ENCODE measurements around the gene UBAC2. TPM values are rescaled to one million over a fixed set of nuclear protein-coding genes. Genes with fewer than 3 reads are reported as not detected.
"Not testable (repeated sequence)": the region's sequence is repeated elsewhere in the genome, so short reads cannot be mapped to it uniquely, and the experiment has no call there.

Gene UBAC2
- total RNA-seq, 1 donor from 2014 or later = 56.3 TPM

DNA sequence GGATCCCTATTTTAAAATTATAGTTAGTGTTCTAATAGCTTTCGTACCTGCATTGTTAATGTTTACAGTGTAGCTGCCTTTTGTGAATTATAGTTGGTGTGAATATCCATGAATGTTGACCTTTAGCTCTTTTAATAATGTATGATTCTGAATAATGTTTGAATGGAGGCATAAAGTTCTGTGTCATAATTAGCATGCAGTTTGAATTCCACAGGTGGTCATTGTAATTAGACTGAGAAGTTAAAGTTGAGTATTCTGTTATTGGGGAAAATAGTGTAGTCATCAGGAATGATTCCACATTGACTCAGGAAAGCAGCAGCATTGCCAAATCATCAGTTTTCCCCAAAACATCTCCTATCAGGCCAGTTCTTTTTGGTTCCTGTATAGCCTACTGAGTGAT, 45.4 kb downstream of the UBAC2 start:
- H3K9me3 Mint-ChIP-seq = no peaks in the 10 kb centered on the region
- H3K4me1 Mint-ChIP-seq (ENCODE audit: low read depth) = peaks cover 24% of the 10 kb centered on the region
- intact Hi-C loops (cut with micrococcal nuclease) = loop anchor here (1.0 kb wide), 1 partner anchor 36 kb away; no protein-coding TSS in a partner anchor
- no peak for DNase-seq (ENCODE audit: low spot score)
- H3K36me3 Mint-ChIP-seq (ENCODE audit: low read depth) = peaks cover 38% of the 10 kb centered on the region
- no peak overlapping the region for H3K27ac Mint-ChIP-seq
- no peaks in the 10 kb centered on the region for H3K27me3 Mint-ChIP-seq (ENCODE audit: insufficient read depth)
- no peak overlapping the region for H3K4me3 Mint-ChIP-seq

DNA sequence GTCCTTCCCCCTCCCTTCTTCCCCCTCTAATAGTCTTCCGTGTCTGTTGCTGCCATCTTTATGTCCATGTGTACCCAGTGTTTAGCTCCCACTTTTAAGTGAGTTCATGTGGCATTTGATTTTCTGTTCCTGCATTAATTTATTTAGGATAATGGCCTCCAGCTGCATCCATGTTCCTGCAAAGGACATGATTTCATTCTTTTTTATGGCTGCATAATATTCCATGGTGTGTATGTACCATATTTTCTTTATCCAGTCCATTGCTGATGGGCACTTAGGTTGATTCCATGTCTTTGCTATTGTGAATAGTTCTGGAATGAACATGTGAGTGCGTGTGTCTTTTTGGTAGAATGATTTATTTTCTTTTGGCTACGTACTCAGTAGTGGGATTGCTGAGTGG, 48.5 kb downstream of the UBAC2 start:
- intact Hi-C loops (cut with micrococcal nuclease); H3K27ac Mint-ChIP-seq; H3K4me3 Mint-ChIP-seq; H3K27me3 Mint-ChIP-seq (ENCODE audit: insufficient read depth); DNase-seq (ENCODE audit: low spot score); H3K9me3 Mint-ChIP-seq: not testable (repeated sequence)
- Mint-ChIP-seq H3K4me1 (ENCODE audit: low read depth) (peaks cover 31% of the 10 kb centered on the region), H3K36me3 (ENCODE audit: low read depth) (peaks cover 46% of the 10 kb centered on the region)

DNA sequence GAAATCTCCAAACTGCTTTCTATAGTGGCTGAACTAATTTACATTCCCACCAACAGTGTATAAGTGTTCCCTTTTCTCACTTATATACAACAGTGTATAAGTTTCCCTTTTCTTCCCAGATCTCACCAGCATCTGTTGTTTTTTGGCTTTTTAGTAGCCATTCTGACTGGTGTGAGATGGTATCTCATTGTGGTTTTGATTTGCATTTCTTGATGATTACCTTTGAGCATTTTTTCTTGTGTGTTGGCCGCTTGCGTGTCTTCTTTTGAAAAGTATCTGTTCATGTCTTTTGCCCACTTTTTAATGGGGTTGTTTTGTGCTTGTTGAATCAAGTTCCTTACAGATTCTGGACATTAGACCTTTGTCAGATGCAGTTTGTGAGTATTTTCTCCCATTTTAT, 49.0 kb downstream of the UBAC2 start:
- H3K27me3 Mint-ChIP-seq (ENCODE audit: insufficient read depth); DNase-seq (ENCODE audit: low spot score); H3K9me3 Mint-ChIP-seq; intact Hi-C loops (cut with micrococcal nuclease); H3K4me3 Mint-ChIP-seq; H3K27ac Mint-ChIP-seq: not testable (repeated sequence)
- Mint-ChIP-seq H3K4me1 (ENCODE audit: low read depth) (peaks cover 31% of the 10 kb centered on the region), H3K36me3 (ENCODE audit: low read depth) (peaks cover 46% of the 10 kb centered on the region)

DNA sequence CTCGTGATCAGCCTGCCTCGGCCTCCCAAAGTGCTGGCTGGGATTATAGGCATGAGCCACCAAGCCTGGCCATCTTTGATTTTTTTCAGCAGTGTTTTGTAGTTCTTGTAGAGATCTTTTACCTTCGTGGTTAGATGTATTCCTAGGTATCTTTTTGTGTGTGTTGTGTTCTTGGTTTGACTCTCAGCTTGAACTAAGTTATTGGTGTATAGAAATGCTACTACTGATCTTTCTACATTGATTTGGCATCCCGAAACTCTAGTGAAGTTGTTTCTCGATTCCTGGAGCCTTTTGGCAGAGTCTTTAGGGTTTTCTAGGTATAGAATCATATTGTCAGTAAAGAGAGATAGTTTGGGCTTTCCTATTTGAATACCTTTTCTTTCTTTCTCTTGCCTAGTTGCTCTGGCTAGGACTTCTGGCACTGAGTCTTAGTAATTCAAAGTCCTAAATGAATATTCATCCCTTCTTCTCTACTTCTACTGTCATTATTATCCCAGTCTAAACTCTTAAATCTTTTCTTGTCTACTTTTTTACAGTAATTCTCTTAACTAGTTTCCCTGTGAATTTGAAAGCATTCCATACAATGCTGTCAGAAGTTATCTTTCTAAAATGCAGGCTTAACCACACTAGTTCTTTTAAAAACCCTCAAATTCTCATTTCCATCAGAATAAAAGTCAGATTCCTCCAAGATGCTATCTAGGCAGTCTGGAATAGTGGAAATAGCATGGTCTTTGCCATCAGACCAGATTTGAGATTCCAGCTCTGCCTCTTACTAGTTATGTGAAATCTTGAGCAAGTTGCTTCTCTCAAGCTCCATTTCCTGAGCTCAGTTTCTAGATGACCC, 50.5 kb downstream of the UBAC2 start:
- Mint-ChIP-seq H3K9me3 (no peaks in the 10 kb centered on the region), H3K27me3 (ENCODE audit: insufficient read depth) (no peaks in the 10 kb centered on the region), H3K4me1 (ENCODE audit: low read depth) (peaks cover 42% of the 10 kb centered on the region), H3K36me3 (ENCODE audit: low read depth) (peaks cover 54% of the 10 kb centered on the region), H3K27ac (no peak overlapping the region), H3K4me3 (no peak overlapping the region)
- no peak for DNase-seq (ENCODE audit: low spot score)
- intact Hi-C loops (cut with micrococcal nuclease) = loop anchor here (1.0 kb wide), 1 partner anchor 33 kb away; no protein-coding TSS in a partner anchor

DNA sequence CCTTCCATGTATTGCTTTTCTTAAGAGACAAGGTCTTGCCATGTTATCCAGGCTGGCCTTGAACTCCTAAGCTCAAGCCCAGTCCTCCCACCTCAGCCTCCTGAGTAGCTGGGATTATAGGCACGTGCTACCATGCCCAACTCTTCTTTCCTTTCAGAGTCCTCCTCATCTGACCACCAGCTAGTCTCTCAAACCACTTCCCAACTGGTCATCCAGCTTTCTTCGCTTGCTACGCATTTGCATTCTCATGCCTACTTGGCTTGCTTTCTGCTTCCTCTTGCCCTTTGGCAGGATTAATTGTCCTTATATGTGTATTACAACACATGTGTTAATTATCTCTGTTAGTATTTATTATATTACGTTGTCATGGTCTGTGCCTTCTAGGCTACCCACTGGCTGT, 51.3 kb downstream of the UBAC2 start:
- peaks cover 53% of the 10 kb centered on the region for H3K36me3 Mint-ChIP-seq (ENCODE audit: low read depth)
- no peak overlapping the region for H3K4me3 Mint-ChIP-seq
- no peaks in the 10 kb centered on the region for H3K9me3 Mint-ChIP-seq
- no peaks in the 10 kb centered on the region for H3K27me3 Mint-ChIP-seq (ENCODE audit: insufficient read depth)
- DNase-seq (ENCODE audit: low spot score) = no peak
- H3K27ac Mint-ChIP-seq = no peak overlapping the region
- peaks cover 48% of the 10 kb centered on the region for H3K4me1 Mint-ChIP-seq (ENCODE audit: low read depth)
- intact Hi-C loops (cut with micrococcal nuclease) = loop anchor here (1.0 kb wide), 1 partner anchor 34 kb away; no protein-coding TSS in a partner anchor

DNA sequence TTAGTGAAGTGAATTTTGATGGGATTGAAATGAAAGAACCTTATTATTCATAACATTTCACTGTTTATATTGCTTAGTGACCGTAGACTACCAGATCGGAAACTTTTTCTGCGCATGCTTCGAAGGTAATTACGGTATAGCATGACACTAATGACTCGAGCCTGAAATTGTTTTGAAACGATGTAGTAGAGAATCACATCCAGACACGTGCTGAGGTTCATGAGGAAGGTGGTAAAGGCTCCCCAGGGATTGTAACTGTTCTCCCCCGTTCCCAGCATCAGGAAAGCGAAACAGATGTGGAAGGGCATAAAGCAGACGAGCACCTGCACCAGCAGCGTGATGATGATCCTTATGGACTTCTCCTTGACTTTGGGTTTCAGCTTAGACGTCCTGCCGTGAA, 54.2 kb downstream of the UBAC2 start:
- no peak overlapping the region for H3K27ac Mint-ChIP-seq
- no peaks in the 10 kb centered on the region for H3K9me3 Mint-ChIP-seq
- H3K4me3 Mint-ChIP-seq = peak overlapping the region; percentile 86
- peaks cover 68% of the 10 kb centered on the region for H3K4me1 Mint-ChIP-seq (ENCODE audit: low read depth)
- H3K27me3 Mint-ChIP-seq (ENCODE audit: insufficient read depth) = no peaks in the 10 kb centered on the region
- DNase-seq (ENCODE audit: low spot score) = no peak
- H3K36me3 Mint-ChIP-seq (ENCODE audit: low read depth) = peaks cover 45% of the 10 kb centered on the region
- intact Hi-C loops (cut with micrococcal nuclease) = loop anchor here (5.0 kb wide), 1 partner anchor 403 kb away; no protein-coding TSS in a partner anchor

DNA sequence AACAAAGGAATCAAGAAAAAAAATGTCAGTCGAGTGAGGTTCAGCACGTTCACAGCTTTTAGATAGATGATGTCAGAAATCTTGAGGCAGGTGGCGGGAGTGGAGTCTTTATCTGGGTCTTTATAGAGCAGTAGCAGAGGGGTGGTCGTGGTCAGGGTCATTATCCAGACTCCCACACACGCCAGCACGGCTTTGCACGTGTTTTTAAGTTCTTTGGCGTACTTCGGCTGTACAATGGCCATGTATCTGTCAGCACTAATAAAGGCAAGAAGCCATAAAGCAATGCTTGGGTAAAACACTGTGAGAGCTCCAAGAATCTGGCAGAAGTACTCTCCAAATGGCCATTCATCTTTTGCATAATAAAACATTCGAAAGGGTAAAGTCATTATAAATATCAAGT, 54.6 kb downstream of the UBAC2 start:
- H3K27ac Mint-ChIP-seq = no peak overlapping the region
- H3K9me3 Mint-ChIP-seq = no peaks in the 10 kb centered on the region
- H3K27me3 Mint-ChIP-seq (ENCODE audit: insufficient read depth) = no peaks in the 10 kb centered on the region
- peak overlapping the region; percentile 86 for H3K4me3 Mint-ChIP-seq
- no peak for DNase-seq (ENCODE audit: low spot score)
- peaks cover 46% of the 10 kb centered on the region for H3K36me3 Mint-ChIP-seq (ENCODE audit: low read depth)
- intact Hi-C loops (cut with micrococcal nuclease) = loop anchor here (5.0 kb wide), 1 partner anchor 403 kb away; no protein-coding TSS in a partner anchor
- H3K4me1 Mint-ChIP-seq (ENCODE audit: low read depth) = peaks cover 68% of the 10 kb centered on the region

DNA sequence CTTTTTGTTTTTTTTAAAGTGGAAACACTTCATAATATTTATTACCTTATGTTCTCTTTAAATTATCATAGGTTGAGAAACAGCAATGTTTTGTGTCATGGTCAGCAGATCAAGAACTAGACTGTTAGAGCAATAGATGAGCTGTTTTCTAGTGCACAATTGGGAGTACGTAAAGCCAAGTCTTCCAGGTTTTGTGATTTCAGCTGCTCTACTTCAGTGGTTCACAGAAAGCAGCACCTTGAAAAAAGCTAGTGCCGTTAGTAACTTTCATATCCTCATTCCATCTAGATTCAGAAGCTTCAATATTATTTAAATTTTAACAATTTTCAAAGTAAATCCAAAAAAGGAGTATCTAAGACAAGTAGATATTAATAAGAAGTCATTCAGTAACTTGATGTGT, 55.6 kb downstream of the UBAC2 start:
- Mint-ChIP-seq H3K4me1 (ENCODE audit: low read depth) (peaks cover 69% of the 10 kb centered on the region), H3K9me3 (no peaks in the 10 kb centered on the region), H3K36me3 (ENCODE audit: low read depth) (peaks cover 44% of the 10 kb centered on the region), H3K27me3 (ENCODE audit: insufficient read depth) (no peaks in the 10 kb centered on the region), H3K4me3 (peak overlapping the region; percentile 86), H3K27ac (no peak overlapping the region)
- no peak for DNase-seq (ENCODE audit: low spot score)
- intact Hi-C loops (cut with micrococcal nuclease) = loop anchor here (5.0 kb wide), 1 partner anchor 404 kb away; no protein-coding TSS in a partner anchor

DNA sequence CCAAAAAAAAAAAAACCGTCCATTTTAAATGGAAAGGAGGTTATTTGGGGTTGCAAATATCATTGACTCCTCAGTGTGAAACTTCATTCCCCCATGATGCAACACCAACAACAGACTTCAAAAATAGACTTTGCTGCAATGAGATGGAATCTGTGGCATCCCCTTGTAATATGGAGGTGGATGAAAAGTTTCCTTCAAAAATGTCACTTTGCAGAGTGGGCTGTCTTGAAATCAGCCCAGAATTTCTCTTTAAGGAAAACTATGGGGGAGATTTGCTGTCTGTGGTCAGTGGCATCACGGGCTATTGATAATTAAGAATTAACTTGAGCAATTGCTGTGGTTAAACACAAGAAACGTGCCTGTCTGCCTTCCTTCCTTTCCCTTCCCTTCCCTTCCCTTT, 56.1 kb downstream of the UBAC2 start:
- intact Hi-C loops (cut with micrococcal nuclease) = loop anchor here (5.0 kb wide), 1 partner anchor 404 kb away; no protein-coding TSS in a partner anchor
- H3K36me3 Mint-ChIP-seq (ENCODE audit: low read depth) = peaks cover 45% of the 10 kb centered on the region

DNA sequence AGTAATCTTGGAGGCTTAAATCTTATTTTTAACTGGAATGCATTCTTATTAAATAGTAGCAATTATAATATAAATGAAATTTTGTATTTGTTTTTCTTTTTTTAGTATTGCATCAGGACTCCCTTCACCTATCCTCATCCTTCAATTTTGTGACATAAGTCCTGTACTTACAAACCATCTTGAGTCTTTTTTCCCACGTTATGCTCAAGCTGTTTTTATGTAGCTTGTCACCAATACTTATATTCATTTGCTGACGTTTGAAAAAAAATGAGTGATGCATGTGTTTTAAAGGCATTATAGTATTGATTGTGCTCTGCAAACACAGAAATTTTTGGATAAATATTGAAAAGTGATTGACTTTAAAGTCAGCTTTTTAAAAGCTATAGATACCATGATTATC, 56.6 kb downstream of the UBAC2 start:
- Mint-ChIP-seq H3K27ac (peak overlapping the region; percentile 70), H3K27me3 (ENCODE audit: insufficient read depth) (no peaks in the 10 kb centered on the region), H3K4me3 (peak overlapping the region; percentile 71), H3K36me3 (ENCODE audit: low read depth) (peaks cover 42% of the 10 kb centered on the region), H3K4me1 (ENCODE audit: low read depth) (peaks cover 62% of the 10 kb centered on the region), H3K9me3 (no peaks in the 10 kb centered on the region)
- intact Hi-C loops (cut with micrococcal nuclease) = loop anchor here (5.0 kb wide), 1 partner anchor 405 kb away; no protein-coding TSS in a partner anchor
- DNase-seq (ENCODE audit: low spot score) = no peak

More for the DNA sequence above, 56.1 kb downstream of the UBAC2 start:
- peaks cover 67% of the 10 kb centered on the region for H3K4me1 Mint-ChIP-seq (ENCODE audit: low read depth)
- H3K27ac Mint-ChIP-seq = peak overlapping the region; percentile 83
- H3K27me3 Mint-ChIP-seq (ENCODE audit: insufficient read depth) = no peaks in the 10 kb centered on the region
- H3K9me3 Mint-ChIP-seq = no peaks in the 10 kb centered on the region
- DNase-seq (ENCODE audit: low spot score) = no peak
- H3K4me3 Mint-ChIP-seq = peak overlapping the region; percentile 86

DNA sequence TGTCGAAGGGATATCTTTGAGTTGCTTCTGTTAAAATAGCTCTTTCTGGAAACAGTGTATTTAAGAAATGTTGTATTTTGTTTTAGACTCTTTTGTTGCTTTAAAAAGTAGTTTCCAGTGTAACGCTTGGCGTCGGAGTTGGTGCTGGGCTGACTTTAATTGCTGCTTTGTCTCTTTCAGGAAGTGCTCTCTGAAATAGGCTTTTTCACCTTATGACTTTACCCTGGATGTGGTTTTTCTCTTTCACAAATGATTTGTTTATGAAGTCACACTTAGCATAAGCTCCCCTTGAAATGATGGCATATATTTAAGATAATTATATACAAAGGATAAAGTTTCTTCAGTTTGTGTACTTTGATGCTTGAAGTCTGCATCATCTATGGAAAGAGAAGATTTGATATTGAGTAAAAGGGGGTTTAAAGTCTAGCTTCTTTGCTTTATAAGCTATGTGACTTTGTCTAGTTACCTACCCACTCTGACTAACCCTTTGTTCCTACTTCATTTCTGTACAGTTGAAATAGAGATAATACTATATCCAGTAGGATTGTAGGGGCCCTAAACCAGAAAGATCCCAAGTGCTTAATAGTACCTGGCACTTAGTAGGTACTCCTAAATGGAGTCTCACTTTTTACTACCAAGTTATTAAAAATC, 57.7 kb downstream of the UBAC2 start, which contains the start of gene GPR18:
Gene GPR18, minus strand, starts transcription at position 170 of the 651 bp plus-strand sequence. CDS start 2,507 bp downstream, outside the sequence.
- H3K27me3 Mint-ChIP-seq (ENCODE audit: insufficient read depth) = no peaks in the 10 kb centered on the region
- peak within 1 kb of the TSS; percentile 89 for H3K27ac Mint-ChIP-seq
- no peak for DNase-seq (ENCODE audit: low spot score)
- H3K9me3 Mint-ChIP-seq = no peaks in the 10 kb centered on the region
- peaks cover 42% of the 10 kb centered on the region for H3K36me3 Mint-ChIP-seq (ENCODE audit: low read depth)
- intact Hi-C loops (cut with micrococcal nuclease) = loop anchor here (1.0 to 5.0 kb wide), 11 partner anchors 8 to 406 kb away; partner anchors contain the start of gene CLYBL
- H3K4me1 Mint-ChIP-seq (ENCODE audit: low read depth) = peaks cover 66% of the 10 kb centered on the region
- H3K4me3 Mint-ChIP-seq = peak within 1 kb of the TSS; percentile 88

DNA sequence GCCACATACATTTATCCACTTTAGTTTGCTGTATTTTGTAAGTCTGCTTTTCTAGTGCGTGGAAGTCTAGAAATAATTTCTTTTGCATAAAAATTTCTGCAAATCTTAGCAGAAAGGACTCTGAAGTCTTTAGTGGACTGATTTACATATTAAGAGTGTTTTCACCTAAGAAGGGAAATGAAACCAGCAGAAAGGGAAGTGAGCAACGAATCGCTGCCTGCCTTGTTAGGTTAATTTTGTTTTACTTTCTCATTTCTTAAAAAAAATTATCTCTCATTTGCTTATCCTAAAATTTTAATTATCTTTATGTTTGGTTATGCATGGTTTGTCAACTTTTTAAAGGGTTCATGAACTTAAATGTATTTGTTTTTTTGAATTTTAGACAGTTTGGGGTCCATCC, 58.3 kb downstream of the UBAC2 start:
- DNase-seq (ENCODE audit: low spot score) = no peak
- Mint-ChIP-seq H3K4me1 (ENCODE audit: low read depth) (peaks cover 72% of the 10 kb centered on the region), H3K36me3 (ENCODE audit: low read depth) (peaks cover 41% of the 10 kb centered on the region), H3K9me3 (no peaks in the 10 kb centered on the region), H3K27me3 (ENCODE audit: insufficient read depth) (no peaks in the 10 kb centered on the region), H3K4me3 (peak overlapping the region; percentile 88), H3K27ac (peak overlapping the region; percentile 89)
- intact Hi-C loops (cut with micrococcal nuclease) = loop anchor here (1.0 to 5.0 kb wide), 11 partner anchors 7 to 407 kb away; partner anchors contain the start of gene CLYBL

All from activated T-helper 1 cell treated with anti-CD3 and anti-CD28 coated beads, Interleukin-12 subunit alpha, Interleukin-12 subunit beta, Interleukin-2, Interleukin-4 antibody, amounts not matched to agents 30 ng/mL and 10 ng/mL and 1 ng/mL, durations not matched to agents 14 hours and 24 hours and 36 hours (primary cell).